ENCODE measurements around the gene DPH5.

DNA sequence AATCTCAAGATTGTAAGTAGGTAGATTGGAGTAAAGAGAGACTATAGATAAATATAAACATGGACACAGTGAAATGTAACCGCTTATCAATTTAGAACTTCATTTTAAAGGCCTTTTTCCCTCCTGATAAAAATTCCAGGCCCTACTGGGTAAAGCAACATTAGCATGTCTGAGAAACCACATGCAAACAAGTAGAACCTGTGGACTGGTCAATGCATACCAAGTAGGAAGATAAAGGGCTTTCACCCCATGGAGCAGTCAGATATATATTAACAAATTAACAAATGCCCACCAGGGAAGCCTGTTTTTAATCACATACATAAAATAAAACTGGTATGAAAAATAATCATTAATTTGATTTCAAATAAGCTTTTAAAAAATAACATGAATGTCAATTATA, 8.1 kb downstream of the DPH5 start:
- TF ChIP-seq, protein P1, sequence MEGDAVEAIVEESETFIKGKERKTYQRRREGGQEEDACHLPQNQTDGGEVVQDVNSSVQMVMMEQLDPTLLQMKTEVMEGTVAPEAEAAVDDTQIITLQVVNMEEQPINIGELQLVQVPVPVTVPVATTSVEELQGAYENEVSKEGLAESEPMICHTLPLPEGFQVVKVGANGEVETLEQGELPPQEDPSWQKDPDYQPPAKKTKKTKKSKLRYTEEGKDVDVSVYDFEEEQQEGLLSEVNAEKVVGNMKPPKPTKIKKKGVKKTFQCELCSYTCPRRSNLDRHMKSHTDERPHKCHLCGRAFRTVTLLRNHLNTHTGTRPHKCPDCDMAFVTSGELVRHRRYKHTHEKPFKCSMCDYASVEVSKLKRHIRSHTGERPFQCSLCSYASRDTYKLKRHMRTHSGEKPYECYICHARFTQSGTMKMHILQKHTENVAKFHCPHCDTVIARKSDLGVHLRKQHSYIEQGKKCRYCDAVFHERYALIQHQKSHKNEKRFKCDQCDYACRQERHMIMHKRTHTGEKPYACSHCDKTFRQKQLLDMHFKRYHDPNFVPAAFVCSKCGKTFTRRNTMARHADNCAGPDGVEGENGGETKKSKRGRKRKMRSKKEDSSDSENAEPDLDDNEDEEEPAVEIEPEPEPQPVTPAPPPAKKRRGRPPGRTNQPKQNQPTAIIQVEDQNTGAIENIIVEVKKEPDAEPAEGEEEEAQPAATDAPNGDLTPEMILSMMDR (IDR thresholded peaks at IDR 0.05): no peak
- TF ChIP-seq POLR2A (IDR thresholded peaks at IDR 0.05): no peak
